HG02981 (cell line): ENCODE measurements around the gene DIP2C.

Experiments used
- ATAC-seq: cut with Tn5 transposase; IDR thresholded peaks from one replicate; pipeline ENCODE4 v1.9.1; 2021; ENCODE audit warnings: mild to moderate bottlenecking, moderate library complexity; ENCODE audit not compliant: unreplicated experiment

DIP2C gene

DNA sequence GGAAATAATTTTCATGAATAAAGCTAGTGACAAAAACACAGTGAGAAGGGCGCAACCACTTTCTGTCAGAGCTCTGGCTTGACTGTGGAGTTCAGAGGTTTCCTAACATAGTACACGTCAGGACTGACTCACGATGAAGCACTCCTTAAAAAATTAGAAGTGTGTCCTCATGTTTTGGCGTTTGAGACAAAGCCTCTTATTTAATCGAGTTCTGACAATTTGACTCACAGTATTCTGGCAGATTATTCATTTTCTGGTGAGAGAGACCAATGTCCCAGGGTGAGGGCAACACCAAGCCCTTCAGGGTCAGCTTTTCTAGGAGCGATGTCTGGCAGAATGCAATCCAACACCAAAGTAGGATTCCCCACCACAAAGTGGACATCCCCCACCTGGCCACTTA lies 108.7 kb downstream of the DIP2C start:
- no peak for ATAC-seq

DNA sequence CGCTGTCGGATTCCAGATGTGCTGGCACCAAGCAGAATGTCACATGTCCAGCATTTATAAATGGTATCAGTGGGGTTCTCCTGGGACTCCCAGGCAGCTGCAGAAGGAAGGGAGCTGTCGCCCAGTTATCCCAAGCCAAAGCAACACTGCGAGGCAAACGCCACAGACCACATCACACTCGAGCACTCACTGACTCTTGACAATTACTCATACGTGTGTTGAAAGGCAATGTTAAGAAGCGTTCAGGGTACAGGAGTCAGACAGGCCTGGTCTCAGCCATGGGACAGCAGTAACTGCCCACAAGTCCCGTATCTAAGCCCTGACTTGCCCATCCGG lies 113.4 kb downstream of the DIP2C start:
- no peak for ATAC-seq

DNA sequence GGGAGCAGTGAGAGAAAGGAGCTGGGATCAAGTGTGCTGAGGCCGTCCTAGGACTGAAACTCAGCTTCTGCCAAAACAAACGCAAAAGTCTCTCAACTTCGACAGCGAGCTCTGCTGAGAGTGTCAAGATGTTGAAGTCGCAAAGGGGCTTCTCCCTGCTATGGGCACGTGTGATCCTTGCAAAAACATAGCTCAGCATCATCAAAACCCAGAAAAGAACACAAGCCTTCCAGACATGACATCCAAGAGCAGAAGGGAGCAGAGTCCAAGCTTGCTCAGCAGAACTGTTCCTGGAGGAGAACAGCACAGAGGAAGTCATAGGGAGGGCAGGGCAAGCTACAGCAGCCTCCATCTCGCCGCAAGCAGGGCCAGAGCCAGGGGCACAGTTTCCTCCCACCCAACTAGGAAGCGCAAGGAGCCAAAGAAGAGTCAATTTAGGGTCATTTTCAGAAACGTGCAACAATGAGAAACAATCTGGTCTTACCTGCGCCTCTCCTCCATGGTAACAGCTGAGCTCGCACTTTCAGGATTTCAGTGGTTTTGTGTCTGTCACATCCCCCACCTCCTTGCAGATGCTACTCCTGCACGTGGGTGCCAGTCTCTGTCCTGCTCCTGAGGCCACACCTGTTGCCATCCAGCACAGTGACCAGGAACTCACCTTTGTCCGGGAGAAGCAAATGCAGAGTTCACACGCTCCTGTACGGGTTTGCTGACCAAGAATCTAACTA lies 113.9 kb downstream of the DIP2C start:
- ATAC-seq, result no peak

DNA sequence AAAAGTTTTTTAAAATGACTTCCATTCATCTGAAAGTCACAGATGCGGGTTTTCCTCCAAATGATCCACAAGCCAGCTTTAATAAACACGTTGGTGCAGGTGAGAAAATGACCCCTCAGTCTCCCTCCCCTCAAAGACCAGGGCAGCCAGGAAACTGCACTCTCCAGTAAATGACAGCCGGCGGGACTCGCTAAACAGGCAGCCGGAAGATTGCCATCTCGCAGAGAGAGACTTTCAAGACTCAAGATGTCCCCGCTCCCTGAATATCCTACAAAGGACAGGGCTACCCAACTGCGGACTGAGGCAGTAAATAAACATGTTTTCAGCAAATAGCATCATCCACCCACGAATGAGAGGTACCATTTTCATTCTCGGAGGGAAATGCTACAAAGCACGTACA lies 116.8 kb downstream of the DIP2C start:
- no peak for ATAC-seq

DNA sequence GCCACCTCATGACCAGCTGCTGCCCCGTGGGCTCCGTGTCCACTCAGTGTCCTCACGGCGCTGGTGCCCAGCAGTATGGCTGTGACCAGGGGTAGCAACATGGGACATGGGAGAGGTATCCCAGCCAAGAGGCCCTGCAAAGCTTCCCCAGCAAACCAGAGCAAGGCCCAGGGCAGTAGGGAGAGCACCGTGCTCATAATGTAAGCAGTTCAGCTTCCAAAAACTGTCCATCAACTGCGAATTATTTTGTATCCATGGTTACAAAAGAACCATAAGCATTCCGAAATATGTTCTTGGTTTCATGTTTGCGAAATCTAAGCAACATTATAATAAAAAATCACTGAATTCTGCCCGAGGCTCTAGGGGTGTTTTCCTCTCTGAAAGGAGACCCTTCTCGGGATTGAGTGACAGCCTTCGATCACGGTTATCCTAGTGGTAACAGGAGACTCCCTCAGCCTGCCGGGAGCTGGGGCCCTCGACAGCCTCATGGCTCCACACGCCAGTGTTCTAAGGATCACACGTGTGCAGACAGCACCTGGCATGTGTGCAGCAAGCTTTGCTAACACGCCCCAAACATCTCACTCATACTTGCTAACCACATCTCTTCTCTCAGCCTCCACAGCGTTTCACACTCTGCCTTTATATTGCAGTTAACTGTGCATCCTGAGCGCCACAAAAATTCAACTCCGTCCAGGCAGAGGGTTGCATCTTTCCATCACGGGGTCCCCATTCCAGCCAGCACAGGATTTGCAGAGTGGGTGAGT lies 117.6 kb downstream of the DIP2C start:
- no peak for ATAC-seq

DNA sequence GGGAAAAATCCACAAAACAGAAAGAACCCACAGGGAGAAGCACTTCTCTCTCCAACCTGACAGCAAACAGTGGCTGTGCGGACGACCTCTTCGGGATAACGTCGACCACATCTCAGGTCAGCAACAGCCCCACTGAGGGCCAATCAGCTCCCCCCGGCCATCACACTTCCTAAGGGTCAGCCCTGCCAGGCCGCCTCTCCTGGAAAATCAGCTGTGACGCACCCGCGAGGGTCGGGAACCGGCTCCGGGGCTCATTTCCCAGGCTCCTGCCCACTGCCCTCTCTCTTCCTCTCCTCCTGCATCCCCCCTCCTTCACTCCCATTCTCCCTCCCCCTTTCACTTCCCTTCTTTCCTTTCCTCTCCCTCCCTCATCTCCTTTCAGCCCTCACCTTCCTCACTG lies 118.3 kb downstream of the DIP2C start:
- ATAC-seq, result no peak

DNA sequence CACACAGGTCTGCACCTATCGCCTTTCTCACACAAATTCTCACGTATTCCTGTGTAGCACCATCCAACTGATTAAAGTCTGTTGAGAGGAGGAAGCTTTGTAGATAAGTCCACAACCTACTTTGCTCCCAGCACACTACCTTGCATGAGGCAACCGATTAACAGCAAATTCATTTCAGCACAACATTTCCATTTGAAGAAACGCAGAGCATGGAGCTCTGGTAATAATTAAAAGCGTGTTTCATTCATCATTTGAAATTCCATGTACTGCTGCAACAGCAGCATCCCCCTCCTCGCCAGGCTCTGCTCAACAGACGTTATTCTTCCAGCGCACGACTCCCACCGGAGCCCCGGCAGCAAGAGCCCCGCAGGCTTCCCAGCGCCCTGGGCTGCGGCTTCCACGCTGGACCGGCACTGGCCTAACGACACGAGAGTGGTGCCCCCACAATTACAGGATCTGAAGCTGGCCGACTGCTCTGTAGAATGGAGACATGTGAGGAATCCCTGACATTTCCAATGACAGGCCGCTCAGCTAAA lies 118.8 kb downstream of the DIP2C start:
- ATAC-seq, result no peak

DNA sequence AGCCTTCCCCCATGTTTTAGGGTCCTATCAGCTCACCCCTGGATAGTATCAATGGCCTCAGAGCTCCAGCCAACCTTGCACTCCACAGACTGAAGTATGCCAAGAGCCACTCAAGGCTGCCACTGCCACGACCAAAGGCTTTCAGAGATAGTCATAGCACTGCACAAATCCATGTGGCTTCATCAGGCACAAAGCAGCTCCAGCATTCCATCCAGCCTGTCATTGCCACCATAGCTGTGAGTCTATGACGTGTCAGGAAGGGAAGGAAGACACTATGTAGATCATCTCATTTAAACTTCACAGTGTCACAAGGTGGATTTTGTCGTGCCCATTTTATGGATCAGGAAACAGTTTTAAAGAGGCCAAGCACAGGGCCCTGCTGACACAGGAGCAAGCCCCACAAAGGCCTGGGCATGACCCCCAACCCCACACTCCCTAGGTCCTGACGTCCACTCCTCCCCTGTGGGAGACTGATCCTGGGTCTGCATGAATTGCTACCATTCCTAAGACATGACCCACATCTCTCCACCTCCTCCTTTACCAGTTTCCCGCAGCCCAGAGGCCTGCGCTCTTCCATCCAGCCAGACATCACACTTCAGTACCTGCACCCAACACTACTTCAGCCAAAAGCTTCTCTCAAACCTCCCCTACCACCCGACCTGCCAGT lies 119.4 kb downstream of the DIP2C start:
- no peak for ATAC-seq

DNA sequence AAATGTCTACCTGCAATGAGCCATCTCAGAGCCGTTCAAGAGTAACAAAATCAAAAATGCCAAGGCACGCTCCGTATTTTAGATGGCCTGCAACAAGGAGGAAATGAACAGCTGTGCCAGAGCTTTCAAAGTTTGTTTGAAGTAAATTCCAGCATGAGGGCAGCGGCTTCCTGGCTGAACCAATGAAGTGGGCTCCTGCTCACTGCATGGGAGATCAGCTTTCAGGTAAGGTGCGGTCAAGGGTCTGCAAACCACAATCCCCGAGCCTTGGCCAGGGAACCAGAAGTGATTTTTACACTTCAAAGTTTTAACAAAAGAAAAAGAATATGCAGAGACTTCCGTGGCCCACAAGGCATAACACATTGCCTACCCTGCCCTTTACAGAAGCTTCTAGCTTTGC lies 120.6 kb downstream of the DIP2C start:
- ATAC-seq, result no peak

DNA sequence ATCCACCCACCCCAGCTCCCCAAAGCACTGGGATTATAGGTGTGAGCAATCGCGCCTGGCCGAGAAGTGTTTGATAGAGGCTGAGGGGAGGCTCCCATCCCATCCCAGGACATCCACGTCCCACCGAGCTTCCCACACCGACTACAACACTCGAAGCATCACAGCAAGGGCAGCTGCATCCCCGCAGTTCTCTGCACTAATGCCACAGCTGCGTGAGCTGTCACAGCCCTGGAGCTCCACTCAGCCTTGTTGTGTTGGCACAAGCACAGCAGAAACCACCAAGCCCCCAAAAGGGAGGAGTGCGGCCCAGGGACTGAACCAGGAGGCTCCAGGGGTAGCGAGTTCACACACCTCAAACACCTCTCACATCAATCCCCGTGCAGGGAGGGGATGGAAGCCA lies 121.6 kb downstream of the DIP2C start:
- ATAC-seq, result no peak

DNA sequence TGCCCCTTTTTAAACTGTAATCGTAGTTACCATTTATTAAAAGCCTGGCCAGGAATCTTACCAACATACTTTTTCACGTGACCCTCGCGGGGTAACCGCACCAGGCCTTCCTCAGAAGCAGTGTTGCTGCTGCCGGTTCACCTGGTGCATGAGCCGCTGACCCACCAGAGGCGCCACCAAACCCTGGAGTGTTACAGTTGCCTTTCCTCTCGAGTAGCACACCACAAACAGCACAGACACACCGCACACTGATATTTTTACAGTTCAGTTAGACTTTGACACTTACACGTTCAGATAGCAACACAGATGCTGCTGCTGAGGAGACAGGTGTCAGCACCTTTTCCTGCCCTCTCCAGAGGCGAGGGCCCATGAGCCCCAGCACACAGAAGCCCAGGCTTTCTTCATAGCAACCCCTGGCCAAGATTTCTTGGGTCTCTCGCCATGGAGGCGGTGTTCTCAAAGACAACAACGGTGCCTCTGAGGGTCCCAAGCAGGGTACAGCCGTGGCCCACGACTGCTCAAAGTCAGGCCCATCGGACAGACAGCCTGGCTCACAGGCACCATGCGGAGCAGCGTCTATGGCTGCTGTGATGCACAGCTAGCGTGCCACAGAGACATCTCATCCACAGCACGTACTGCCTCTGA lies 123.1 kb downstream of the DIP2C start:
- no peak for ATAC-seq

DNA sequence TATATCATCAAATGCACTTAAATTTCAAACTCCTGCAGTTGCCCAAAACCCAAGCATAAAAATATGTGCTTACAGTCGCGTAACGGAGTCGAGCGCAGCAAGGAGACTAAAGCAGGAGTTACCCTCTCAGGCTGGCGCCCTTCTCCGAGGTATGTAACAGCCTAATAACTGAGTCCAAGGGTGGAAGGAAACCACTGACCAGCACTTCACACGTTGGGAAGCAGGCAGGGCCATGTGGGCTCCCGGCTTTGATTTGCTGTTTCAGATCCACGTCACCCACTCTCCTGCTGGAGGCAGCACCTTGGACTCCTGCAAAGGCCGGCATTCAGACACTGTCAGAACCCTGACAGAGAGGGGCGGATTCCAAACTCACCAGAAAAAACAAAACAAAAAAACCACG lies 123.8 kb downstream of the DIP2C start:
- no peak for ATAC-seq

DNA sequence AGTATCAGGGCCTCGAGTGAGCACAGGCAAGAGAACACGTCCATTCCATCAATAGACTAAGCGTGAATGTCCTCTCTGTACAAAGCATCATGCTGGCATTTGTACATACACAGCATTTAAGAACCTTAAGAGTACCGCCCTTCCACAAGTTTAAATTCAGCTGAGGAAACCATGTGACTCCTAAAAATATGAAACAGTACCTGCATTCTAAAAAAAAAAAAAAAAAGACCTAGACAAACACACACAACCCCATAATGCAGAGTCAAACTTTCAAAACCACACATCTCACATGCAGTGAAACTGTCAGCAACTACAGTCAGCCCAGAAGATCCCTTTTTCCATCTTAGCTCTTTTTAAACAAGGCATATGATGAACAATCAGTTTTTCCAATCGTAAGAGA lies 124.3 kb downstream of the DIP2C start:
- no peak for ATAC-seq

DNA sequence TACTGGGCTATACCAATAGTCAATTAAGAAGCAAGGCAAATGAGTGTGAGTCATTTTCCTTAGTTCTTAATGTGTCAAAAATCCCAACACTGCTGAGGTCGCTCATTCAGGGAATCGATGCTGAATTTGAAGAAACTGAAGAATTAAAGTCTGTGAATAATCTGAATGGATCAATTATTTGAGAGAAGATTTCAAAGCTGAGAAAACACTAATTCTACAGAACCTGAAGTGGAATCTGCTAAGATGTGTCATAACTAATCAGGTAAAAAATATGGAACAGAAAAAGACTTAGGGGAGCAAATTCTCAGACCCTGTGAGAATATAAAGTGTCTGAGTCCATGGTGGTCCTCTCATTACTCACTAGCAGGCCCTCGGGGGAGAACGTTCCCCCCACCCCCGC lies 125.6 kb downstream of the DIP2C start:
- no peak for ATAC-seq

DNA sequence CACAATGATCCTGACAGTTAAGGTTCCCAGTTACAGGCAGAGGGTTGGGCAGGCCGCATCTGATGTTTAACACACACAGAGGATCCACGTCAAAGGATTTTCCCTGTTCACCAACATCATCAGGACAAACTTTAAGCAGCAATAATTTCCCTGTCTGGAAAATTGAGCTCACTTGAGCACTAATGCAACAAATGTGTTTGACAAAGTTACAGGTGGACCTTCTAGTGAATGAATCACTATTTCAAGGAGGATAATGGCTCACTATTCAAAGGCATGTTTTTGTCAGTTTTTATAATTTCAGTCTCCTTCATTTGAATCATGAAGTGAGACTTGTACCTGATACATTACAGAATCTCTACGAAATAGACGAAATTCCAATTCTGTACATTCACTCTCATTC lies 127.3 kb downstream of the DIP2C start:
- no peak for ATAC-seq

DNA sequence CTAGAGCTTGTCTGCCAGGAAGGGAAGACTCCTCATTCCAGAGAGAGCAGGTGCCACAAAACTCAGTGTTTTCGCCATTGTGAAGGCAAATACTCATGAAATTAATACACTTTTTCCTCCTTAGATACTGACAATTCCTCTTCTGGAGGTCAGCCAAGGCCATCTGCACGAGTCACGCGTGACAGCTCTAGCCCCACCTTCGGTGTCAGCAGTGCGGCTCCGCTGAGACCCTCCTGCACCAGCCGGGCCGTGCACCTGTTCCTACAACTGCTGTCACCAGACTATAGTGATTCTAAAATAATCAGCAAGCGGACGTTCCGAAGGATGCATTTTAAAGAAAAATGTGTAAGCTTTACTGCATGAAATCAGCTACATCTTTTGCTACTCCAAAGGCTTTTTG lies 127.7 kb downstream of the DIP2C start:
- ATAC-seq, result no peak

DNA sequence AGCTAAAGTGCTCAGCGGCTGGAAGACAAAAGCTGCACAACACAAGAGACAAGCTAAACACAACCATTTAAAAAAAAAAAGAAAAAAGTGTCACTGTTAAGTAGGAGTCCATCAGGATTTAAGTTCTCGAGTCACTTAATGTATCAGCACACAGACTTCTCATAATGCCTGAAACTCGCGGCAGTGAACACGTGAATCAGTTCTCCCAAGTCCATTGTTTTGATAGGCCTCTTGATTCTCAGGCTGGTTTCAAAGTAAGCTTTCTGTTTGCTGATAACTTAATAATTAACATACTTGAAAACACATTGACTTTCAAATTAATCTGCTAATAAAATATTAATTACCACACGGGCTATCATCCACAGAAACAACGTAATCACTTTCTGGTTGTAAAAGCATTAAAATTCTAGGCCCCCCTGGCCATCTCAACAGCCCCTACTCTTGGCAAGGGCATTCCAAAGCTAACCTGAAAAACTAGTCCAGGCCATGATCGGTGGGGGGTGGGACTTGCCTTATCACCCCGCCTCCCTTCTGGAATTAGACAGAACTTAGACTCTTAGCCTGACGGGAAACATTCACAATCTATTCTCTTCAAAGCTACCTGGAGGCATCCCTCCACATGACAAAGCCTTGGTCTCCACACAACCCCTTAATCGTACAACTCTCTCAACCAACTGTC lies 129.0 kb downstream of the DIP2C start:
- no peak for ATAC-seq

DNA sequence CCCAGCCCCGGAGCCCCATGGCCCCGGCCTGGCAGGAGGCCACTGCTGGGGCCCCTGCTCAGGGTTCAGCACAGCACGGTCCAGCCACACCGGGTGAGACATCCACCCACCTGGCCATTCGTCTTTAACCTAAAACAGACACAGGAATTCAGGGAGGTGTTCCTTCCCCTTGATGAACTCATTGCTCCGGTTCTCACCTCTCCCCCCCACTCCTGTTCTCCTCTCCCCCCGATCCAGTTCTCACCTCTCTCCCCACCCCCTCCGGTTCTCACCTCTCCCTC lies 129.8 kb downstream of the DIP2C start:
- no peak for ATAC-seq

DNA sequence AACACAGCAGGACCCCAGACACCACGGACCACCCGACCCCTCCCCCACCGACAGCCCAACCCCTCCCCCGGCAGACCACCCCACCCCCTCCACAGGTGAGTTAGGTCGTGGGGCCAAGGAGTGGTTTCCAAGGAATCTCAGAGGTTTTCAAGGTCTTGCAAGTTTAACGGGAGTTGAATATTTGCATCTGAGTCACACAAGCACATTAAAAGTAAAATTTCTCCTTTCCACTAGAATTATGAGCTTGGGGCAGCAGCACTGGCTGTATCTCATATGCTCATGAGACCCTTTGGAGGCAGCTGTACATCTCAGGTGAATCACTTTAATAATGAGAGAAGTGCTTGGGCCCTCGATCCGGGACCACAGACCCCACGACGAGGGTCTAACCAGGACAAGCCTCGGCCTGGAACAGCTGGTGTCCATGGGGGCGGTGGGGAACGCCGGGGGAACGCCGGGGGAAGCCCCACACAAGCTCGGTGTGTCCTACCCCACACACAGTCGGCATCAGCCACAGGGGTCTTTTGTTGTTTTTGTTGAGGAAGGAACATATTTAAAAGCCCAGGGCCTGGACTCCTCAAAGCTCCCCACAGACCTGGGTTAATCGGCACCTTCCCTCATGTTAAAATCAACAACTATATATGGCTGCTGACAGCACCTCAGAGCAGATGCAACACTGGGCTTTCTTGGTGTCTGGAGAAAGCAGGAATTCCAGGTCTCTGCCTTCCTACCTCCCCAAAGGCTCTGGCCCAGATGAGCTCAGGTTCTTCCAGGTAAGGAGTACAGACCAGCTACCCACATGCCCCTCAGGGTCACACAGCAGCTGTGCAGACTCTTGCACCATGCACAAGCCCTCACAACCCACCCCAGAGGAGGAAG lies 130.3 kb downstream of the DIP2C start:
- no peak for ATAC-seq

DNA sequence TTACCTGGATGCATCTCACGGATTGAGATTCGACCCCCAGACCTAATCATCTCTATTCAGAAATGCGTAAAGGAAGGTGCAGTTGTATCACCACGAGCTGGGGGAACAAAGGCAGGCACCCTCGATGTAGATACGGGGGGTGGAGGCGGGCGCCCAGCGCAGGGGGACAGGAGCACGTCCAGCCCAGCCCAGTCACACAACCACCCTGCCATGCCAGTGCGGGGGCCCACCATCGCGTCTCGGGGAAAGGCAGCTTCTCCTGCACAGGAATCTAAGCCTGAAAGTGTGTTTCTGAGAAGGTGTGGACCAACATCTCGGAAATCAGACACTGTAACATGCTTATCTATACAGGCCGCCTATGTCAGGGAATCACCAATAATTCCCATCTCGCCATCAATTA lies 131.1 kb downstream of the DIP2C start:
- ATAC-seq, result no peak
